Panc1 (cell line): Measurements from ENCODE around the gene EDEM3. TPM values are rescaled to one million over a fixed set of nuclear protein-coding genes. Genes with fewer than 3 reads are reported as not detected.

Experiments
- ATAC-seq: fragments of 200-7000 bp; cut with Tn5 transposase; 2 replicates; pipeline ENCODE4 v1.9.1; 2020; ENCODE audit warnings: mild to moderate bottlenecking, moderate library complexity
- BruUV-seq: library from RNA; stranded (reverse); fragments of 400-500 nt; replicated peaks from 2 replicates; lab custom pipeline; 2021; lab: Mats Ljungman, UMichigan
- CTCF ChIA-PET: fragments of 300-600 bp; sonication (Branson Sonifier 250); formaldehyde crosslinking; loops from one replicate; lab custom pipeline; 2022; ENCODE audit warnings: antibody characterized with exemption; lab: Charles Lee
- POLR2A ChIA-PET: fragments of 300-600 bp; sonication (Branson Sonifier 250); formaldehyde crosslinking; loops from one replicate; lab custom pipeline; 2022; ENCODE audit warnings: antibody characterized with exemption; lab: Charles Lee
- DNase-seq: peaks from one replicate; pipeline ENCODE4 v3.0.0-alpha.2; 2010; ENCODE audit warnings: low read depth, low spot score
- H3K27ac ChIP-seq: 2 replicates; pipeline ENCODE4 v1.5.1; 2011; ENCODE audit warnings: mild to moderate bottlenecking, low read length, inconsistent platforms
- H3K27me3 ChIP-seq: fragments of 200-500 bp; sonication (Bioruptor generic); 2 replicates; pipeline ENCODE4 v1.6.0; 2014; ENCODE audit warnings: low read length, inconsistent platforms; ENCODE audit not compliant: control insufficient read depth, insufficient read depth
- H3K36me3 ChIP-seq: fragments of 200-500 bp; sonication (Bioruptor generic); 2 replicates; pipeline ENCODE4 v1.5.1; 2014; ENCODE audit warnings: inconsistent platforms, mild to moderate bottlenecking, low read length, moderate library complexity; ENCODE audit not compliant: control insufficient read depth, insufficient read depth
- H3K4me1 ChIP-seq: 2 replicates; pipeline ENCODE4 v1.5.1; 2011; ENCODE audit warnings: inconsistent platforms, mild to moderate bottlenecking, low read length, moderate library complexity; ENCODE audit not compliant: control insufficient read depth, insufficient read depth
- H3K4me3 ChIP-seq, 2 experiments: 2 replicates each; pipeline ENCODE4 v1.5.1; 2011 to 2012; ENCODE audit warnings: low read depth in 2 of 2, low read length in 2 of 2, mild to moderate bottlenecking in 2 of 2, inconsistent platforms in 1 of 2, moderate library complexity in 1 of 2
- H3K9me3 ChIP-seq: fragments of 200-500 bp; sonication (Bioruptor generic); 2 replicates; pipeline ENCODE4 v1.5.1; 2014; ENCODE audit warnings: low read depth, mild to moderate bottlenecking, inconsistent platforms, low read length, moderate library complexity; ENCODE audit not compliant: control insufficient read depth, insufficient read depth
- CTCF ChIP-seq: fragments of 450-650 bp; IDR thresholded peaks from 2 replicates; pipeline ENCODE4 v1.5.1; 2017; ENCODE audit warnings: mild to moderate bottlenecking
- POLR2AphosphoS5 ChIP-seq: IDR thresholded peaks from 2 replicates; pipeline ENCODE4 v1.6.1; 2012; ENCODE audit warnings: mild to moderate bottlenecking, low read depth, low read length, moderate library complexity
- REST ChIP-seq, 2 experiments: IDR thresholded peaks; 2 replicates each; pipeline ENCODE4 v1.6.1; 2011 to 2012; ENCODE audit warnings: low read depth in 2 of 2, control low read depth in 1 of 2, low read length in 1 of 2, mild to moderate bottlenecking in 1 of 2, moderate library complexity in 1 of 2; ENCODE audit not compliant: insufficient read depth in 1 of 2
- SIN3A ChIP-seq: IDR thresholded peaks from 2 replicates; pipeline ENCODE4 v1.6.1; 2012; ENCODE audit warnings: low read depth, mild to moderate bottlenecking, low read length, moderate library complexity, borderline replicate concordance; ENCODE audit not compliant: insufficient read depth
- TCF7L2 ChIP-seq: IDR thresholded peaks from 2 replicates; pipeline ENCODE4 v1.6.1; 2011; ENCODE audit warnings: mild to moderate bottlenecking, low read depth, low read length, inconsistent platforms
- in situ Hi-C: cut with HindIII; loops from 2 replicates; pipeline ENCODE4 v1.10.0; 2016; ENCODE audit warnings: low sequenced_read_pairs, low pct_unique_long_range_greater_than_20kb
- intact Hi-C: fragments of 100-400 bp; cut with micrococcal nuclease; formaldehyde crosslinking; loops from one replicate; pipeline ENCODE4 v1.10.0; 2022; ENCODE audit not compliant: unreplicated experiment
- total RNA-seq: library from RNA; stranded (reverse); gene quantifications from one replicate; pipeline ENCODE4 v1.2.1, GENCODE V29; 2021; ENCODE audit not compliant: unreplicated experiment

Gene EDEM3
- total RNA-seq, 1 experiment from 2014 or later: 17.4 TPM

GRCh38 chr1:184775329-184775728, 20.7 kb upstream of the EDEM3 start:
- no peak overlapping the region for H3K27ac ChIP-seq
- no peak for ATAC-seq
- intact Hi-C loops: no loop called here
- H3K36me3 ChIP-seq: no peaks in the 10 kb centered on the region
- H3K4me3 ChIP-seq: no peak overlapping the region
- CTCF ChIA-PET: interaction anchor here (0.6 kb wide), 1 partner anchor 27 kb away, joined by 3 read pairs; no protein-coding TSS in a partner anchor
- H3K4me1 ChIP-seq: no peaks in the 10 kb centered on the region
- BruUV-seq: no TSS peak
- TF ChIP-seq SIN3A (no peak), CTCF (no peak), TCF7L2 (no peak), POLR2AphosphoS5 (no peak), REST (IDR thresholded peaks at IDR 0.05; ENCODE audit: insufficient read depth in 1 of 2, low read depth in 2 of 2, low read length in 1 of 2) (no peak)
- H3K9me3 ChIP-seq: no peaks in the 10 kb centered on the region
- no peak for DNase-seq
- H3K27me3 ChIP-seq: no peaks in the 10 kb centered on the region
- POLR2A ChIA-PET: no interaction called here
- in situ Hi-C loops: no loop called here

DNA sequence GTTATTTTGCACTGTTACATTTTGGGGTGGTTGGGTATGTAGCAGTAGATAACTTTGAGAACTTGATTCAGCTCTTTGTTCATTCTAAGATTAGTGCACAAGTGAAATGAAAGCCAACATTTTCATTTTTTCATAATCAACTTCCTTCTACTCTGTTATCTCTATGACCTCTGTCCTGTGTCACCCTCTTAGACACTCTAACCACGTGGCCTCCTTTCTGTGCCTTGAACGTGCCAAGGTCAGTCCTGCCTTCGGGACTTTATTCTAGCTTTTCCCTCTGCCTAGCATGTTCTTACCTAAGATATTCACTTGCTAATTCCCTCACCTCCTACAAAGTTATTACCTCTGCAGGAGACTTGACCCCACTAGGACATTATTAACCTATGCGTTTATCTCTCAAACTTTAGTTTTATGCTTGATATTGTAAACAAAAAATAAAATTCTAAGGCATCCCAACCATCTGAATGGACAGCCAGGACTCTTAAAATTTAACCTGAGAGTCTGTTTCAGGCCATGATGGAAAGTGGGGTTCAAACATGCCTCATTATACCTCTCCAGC, 19.2 kb upstream of the EDEM3 start:
- BruUV-seq: no TSS peak
- ATAC-seq: no peak
- POLR2A ChIA-PET: no interaction called here

More for the DNA sequence above, 19.2 kb upstream of the EDEM3 start:
- in situ Hi-C loops: no loop called here
- Histone ChIP-seq H3K36me3 (no peaks in the 10 kb centered on the region), H3K4me3 (no peak overlapping the region), H3K27me3 (no peaks in the 10 kb centered on the region), H3K4me1 (no peaks in the 10 kb centered on the region), H3K27ac (no peak overlapping the region), H3K9me3 (no peaks in the 10 kb centered on the region)
- CTCF ChIA-PET: no interaction called here
- DNase-seq: no peak
- intact Hi-C loops: no loop called here
- no peak for TF ChIP-seq POLR2AphosphoS5
- TF ChIP-seq REST (IDR thresholded peaks at IDR 0.05; ENCODE audit: insufficient read depth in 1 of 2, low read depth in 2 of 2, low read length in 1 of 2): no peak
- no peak for TF ChIP-seq SIN3A
- TF ChIP-seq TCF7L2: no peak
- TF ChIP-seq CTCF: no peak
